ENCODE measurements around the gene INPP4B. TPM values are rescaled to one million over a fixed set of nuclear protein-coding genes. Genes with fewer than 3 reads are reported as not detected.

The INPP4B gene
- total and polyA plus RNA-seq, 9 donors = 1.7 to 14.7 (median 10.7) TPM

DNA sequence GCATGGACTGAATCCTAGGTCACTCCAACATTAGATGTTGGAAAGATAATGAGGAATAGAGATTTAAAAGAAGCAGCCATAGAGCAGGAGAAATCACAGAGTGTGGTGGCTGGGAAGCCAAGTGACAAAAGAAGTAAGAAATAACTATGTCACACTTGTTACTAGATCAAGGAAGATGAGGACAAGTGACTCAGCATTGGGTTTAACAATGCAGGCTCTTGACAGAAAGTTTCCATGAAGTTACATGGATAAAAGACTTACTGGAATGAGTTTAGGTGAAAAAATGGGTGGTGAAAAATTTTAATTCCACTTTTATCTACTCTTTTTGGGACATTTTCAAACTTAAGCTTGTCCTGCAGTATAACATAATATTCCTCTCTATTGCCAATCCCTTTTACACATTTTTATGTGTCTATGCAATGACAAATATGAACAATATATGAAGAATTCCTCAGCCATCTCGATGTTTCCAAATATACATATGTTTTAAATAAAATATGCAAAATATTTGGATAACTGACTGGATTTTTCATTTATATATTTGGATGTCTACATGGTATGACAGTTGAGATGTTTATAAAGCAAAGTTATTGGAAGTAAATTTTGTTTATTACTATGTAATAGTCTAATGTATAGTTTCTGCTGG lies 747.1 kb downstream of the INPP4B start:
- DNase-seq = no peak
- no peak overlapping the region for H3K27ac ChIP-seq
- no peaks in the 10 kb centered on the region for H3K9me3 ChIP-seq
- intact Hi-C loops (cut with DNase I) = no loop called here
- H3K4me3 ChIP-seq = no peak overlapping the region
- TF ChIP-seq, protein P1, sequence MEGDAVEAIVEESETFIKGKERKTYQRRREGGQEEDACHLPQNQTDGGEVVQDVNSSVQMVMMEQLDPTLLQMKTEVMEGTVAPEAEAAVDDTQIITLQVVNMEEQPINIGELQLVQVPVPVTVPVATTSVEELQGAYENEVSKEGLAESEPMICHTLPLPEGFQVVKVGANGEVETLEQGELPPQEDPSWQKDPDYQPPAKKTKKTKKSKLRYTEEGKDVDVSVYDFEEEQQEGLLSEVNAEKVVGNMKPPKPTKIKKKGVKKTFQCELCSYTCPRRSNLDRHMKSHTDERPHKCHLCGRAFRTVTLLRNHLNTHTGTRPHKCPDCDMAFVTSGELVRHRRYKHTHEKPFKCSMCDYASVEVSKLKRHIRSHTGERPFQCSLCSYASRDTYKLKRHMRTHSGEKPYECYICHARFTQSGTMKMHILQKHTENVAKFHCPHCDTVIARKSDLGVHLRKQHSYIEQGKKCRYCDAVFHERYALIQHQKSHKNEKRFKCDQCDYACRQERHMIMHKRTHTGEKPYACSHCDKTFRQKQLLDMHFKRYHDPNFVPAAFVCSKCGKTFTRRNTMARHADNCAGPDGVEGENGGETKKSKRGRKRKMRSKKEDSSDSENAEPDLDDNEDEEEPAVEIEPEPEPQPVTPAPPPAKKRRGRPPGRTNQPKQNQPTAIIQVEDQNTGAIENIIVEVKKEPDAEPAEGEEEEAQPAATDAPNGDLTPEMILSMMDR (IDR thresholded peaks at IDR 0.05) = no peak
- TF ChIP-seq POLR2A (IDR thresholded peaks at IDR 0.05) (no peak), EP300 (IDR thresholded peaks at IDR 0.05) (no peak)
- no peaks in the 10 kb centered on the region for H3K27me3 ChIP-seq
- WGBS, 3 donors = 78 to 87% (median 84%) methylated on average over 1 of the region's 1 CpG
- H3K4me1 ChIP-seq (ENCODE audit: insufficient read depth) = no peaks in the 10 kb centered on the region
- no peaks in the 10 kb centered on the region for H3K36me3 ChIP-seq

DNA sequence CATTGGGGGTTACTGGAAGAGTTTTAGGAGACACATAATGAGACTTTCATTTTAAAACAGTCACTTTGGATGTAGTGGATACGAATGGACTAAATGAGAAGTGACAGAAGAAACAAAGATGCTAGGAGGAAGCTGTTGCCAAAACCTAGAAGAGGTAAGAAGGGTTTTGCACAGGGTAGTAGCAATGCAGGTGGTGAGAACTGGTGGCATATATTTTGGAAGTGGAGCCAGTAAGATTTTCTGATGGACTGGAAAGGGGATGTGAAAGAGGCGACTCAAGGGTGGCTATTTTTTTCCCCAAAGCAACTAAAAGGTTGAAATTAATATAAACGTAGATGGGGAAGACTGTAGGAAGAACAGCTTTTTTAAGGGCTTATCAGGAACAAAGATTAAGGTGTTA lies 747.7 kb downstream of the INPP4B start:
- 92 to 94% (median 92%) methylated on average over 3 of the region's 3 CpGs for WGBS, 3 donors
- H3K36me3 ChIP-seq = no peaks in the 10 kb centered on the region
- H3K9me3 ChIP-seq = no peaks in the 10 kb centered on the region
- intact Hi-C loops (cut with DNase I) = no loop called here
- H3K4me3 ChIP-seq = no peak overlapping the region
- H3K27ac ChIP-seq = no peak overlapping the region
- no peak for DNase-seq
- TF ChIP-seq, protein P1 (IDR thresholded peaks at IDR 0.05) = no peak
- TF ChIP-seq EP300 (IDR thresholded peaks at IDR 0.05) (no peak), POLR2A (IDR thresholded peaks at IDR 0.05) (no peak)
- H3K27me3 ChIP-seq = no peaks in the 10 kb centered on the region
- no peaks in the 10 kb centered on the region for H3K4me1 ChIP-seq (ENCODE audit: insufficient read depth)

DNA sequence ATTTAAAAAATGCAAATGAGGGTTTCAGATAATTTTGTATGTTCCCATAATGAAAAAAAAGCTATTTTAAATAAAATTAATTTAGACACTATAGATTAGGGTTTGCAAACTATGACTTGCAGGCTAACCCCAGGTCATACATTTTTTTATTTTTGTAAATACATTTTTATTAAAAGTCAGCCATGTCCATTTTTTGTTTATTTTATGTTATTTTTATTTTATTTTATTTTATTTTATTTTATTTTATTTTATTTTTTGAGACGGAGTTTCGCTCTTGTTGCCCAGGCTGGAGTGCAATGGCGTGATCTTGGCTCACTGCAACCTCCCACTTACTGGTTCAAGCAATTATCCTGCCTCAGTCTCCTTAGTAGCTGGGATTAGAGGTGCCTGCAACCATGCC lies 749.1 kb downstream of the INPP4B start:
- no peak for DNase-seq
- Histone ChIP-seq H3K27ac (no peak overlapping the region), H3K4me3 (no peak overlapping the region), H3K27me3 (no peaks in the 10 kb centered on the region), H3K36me3 (no peaks in the 10 kb centered on the region), H3K9me3 (no peaks in the 10 kb centered on the region), H3K4me1 (ENCODE audit: insufficient read depth) (no peaks in the 10 kb centered on the region)
- TF ChIP-seq, protein P1 (IDR thresholded peaks at IDR 0.05) = no peak
- TF ChIP-seq EP300 (IDR thresholded peaks at IDR 0.05) = no peak
- WGBS, 3 donors = 84 to 94% (median 90%) methylated on average over 3 of the region's 3 CpGs
- intact Hi-C loops (cut with DNase I) = no loop called here

DNA sequence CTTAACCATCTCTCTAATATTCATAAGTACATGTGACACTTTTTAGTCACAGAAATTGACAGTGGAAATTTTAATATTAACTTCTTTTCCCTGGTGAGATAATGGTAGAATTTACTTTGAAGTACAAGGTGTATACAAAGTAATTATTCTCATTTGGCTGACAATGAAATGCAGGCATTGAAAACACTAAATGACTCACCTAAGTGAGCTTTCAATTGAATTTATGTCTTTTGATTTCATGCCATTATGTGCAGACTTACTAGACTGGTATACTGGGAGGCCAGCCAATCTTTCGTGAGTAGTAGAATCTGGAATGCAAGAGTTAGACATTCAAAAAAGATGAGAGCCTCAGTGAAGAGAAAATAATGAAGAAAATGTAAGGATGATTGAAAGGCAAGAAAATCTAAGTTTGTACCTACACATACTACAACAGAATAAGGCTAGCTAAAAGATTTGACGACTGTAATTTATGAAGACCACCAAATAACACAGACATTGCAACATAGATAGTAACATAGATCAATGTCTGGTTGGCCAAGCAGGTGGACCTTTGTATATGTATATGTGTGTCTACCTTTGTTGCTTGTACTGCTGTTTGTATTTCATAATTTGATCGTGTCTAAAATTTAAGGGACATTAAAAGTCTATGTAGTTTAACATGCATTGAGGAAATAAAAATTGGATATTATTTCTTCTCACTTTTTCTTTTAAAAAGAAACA lies 750.1 kb downstream of the INPP4B start:
- Histone ChIP-seq H3K36me3 (no peaks in the 10 kb centered on the region), H3K9me3 (no peaks in the 10 kb centered on the region), H3K27me3 (no peaks in the 10 kb centered on the region), H3K4me1 (ENCODE audit: insufficient read depth) (no peaks in the 10 kb centered on the region), H3K4me3 (no peak overlapping the region), H3K27ac (no peak overlapping the region)
- intact Hi-C loops (cut with DNase I) = no loop called here
- DNase-seq = peak in 1 of 5 donors; percentile 24
- TF ChIP-seq POLR2A (IDR thresholded peaks at IDR 0.05) (no peak), EP300 (IDR thresholded peaks at IDR 0.05) (no peak)
- TF ChIP-seq, protein P1 (IDR thresholded peaks at IDR 0.05) = no peak
- 61 to 73% (median 65%) methylated on average over 3 of the region's 3 CpGs for WGBS, 3 donors

Data from ovary (tissue), 9 donors.